Panc1 (cell line): Measurements from ENCODE around the gene CAVIN1.
"Not testable (repeated sequence)": the region's sequence is repeated elsewhere in the genome, so short reads cannot be mapped to it uniquely, and the experiment has no call there.

Experiments used
- POLR2AphosphoS5 ChIP-seq: IDR thresholded peaks from 2 replicates; pipeline ENCODE4 v1.6.1; 2012; ENCODE audit warnings: mild to moderate bottlenecking, low read depth, low read length, moderate library complexity
- REST ChIP-seq, 2 experiments: IDR thresholded peaks; 2 replicates each; pipeline ENCODE4 v1.6.1; 2011 to 2012; ENCODE audit warnings: low read depth in 2 of 2, control low read depth in 1 of 2, low read length in 1 of 2, mild to moderate bottlenecking in 1 of 2, moderate library complexity in 1 of 2; ENCODE audit not compliant: insufficient read depth in 1 of 2
- SIN3A ChIP-seq: IDR thresholded peaks from 2 replicates; pipeline ENCODE4 v1.6.1; 2012; ENCODE audit warnings: low read depth, mild to moderate bottlenecking, low read length, moderate library complexity, borderline replicate concordance; ENCODE audit not compliant: insufficient read depth
- TF ChIP-seq, protein P1 (sequence below): fragments of 450-650 bp; IDR thresholded peaks from 2 replicates; pipeline ENCODE4 v1.5.1; 2017; ENCODE audit warnings: mild to moderate bottlenecking

DNA sequence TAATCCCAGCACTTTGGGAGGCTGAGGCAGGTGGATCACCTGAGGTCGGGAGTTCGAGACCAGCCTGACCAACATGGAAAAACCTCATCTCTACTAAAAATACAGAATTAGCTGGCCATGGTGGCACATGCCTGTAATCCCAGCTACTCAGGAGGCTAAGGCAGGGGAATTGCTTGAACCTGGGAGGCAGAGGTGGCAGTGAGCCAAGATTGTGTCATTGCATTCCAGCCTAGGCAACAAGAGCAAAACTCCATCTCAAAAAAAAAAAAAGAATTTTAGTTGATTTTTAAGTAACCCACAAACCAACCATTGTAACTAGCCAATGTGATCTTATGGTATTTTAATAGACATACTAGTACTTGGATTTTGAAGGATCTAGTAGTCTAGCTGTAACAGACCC is 62.7 kb downstream of the CAVIN1 start:
- TF ChIP-seq, protein P1, sequence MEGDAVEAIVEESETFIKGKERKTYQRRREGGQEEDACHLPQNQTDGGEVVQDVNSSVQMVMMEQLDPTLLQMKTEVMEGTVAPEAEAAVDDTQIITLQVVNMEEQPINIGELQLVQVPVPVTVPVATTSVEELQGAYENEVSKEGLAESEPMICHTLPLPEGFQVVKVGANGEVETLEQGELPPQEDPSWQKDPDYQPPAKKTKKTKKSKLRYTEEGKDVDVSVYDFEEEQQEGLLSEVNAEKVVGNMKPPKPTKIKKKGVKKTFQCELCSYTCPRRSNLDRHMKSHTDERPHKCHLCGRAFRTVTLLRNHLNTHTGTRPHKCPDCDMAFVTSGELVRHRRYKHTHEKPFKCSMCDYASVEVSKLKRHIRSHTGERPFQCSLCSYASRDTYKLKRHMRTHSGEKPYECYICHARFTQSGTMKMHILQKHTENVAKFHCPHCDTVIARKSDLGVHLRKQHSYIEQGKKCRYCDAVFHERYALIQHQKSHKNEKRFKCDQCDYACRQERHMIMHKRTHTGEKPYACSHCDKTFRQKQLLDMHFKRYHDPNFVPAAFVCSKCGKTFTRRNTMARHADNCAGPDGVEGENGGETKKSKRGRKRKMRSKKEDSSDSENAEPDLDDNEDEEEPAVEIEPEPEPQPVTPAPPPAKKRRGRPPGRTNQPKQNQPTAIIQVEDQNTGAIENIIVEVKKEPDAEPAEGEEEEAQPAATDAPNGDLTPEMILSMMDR = not testable (repeated sequence)
- not testable (repeated sequence) for TF ChIP-seq SIN3A; REST (IDR thresholded peaks at IDR 0.05; ENCODE audit: insufficient read depth in 1 of 2, low read depth in 2 of 2, low read length in 1 of 2); POLR2AphosphoS5
